Karpas-422 (cell line): ENCODE results near the gene LRRFIP1. TPM values are rescaled to one million over a fixed set of nuclear protein-coding genes. Genes with fewer than 3 reads are reported as not detected.

Experiments
- DNase-seq: peaks from one replicate; pipeline ENCODE4 v3.0.0-alpha.2; 2015
- H2AFZ ChIP-seq: fragments of 200-600 bp; sonication (generic); 2 replicates; pipeline ENCODE4 v1.6.1; 2014; ENCODE audit warnings: antibody characterized with exemption, low read length, mixed read lengths
- H3K27ac ChIP-seq: fragments of 200-600 bp; sonication (generic); 2 replicates; pipeline ENCODE4 v1.5.1; 2014; ENCODE audit warnings: mild to moderate bottlenecking, low read length, moderate library complexity
- H3K27me3 ChIP-seq: fragments of 200-600 bp; sonication (generic); 2 replicates; pipeline ENCODE4 v1.6.1; 2014; ENCODE audit warnings: low read length, mixed read lengths
- H3K36me3 ChIP-seq: fragments of 200-600 bp; sonication (generic); 2 replicates; pipeline ENCODE4 v1.6.1; 2014; ENCODE audit warnings: low read length, mixed read lengths; ENCODE audit not compliant: insufficient read depth
- H3K4me1 ChIP-seq: fragments of 200-600 bp; sonication (generic); 2 replicates; pipeline ENCODE4 v1.6.1; 2014; ENCODE audit warnings: mild to moderate bottlenecking, low read length, mixed read lengths
- H3K4me2 ChIP-seq: fragments of 200-600 bp; sonication (generic); 2 replicates; pipeline ENCODE4 v1.6.1; 2014; ENCODE audit warnings: low read length, low read depth, mild to moderate bottlenecking; ENCODE audit not compliant: poor library complexity, severe bottlenecking
- H3K4me3 ChIP-seq: fragments of 200-600 bp; sonication (generic); 2 replicates; pipeline ENCODE4 v1.5.1; 2014; ENCODE audit warnings: mild to moderate bottlenecking, antibody characterized with exemption, low read length, mixed read lengths
- H3K79me2 ChIP-seq: fragments of 200-600 bp; sonication (generic); 2 replicates; pipeline ENCODE4 v1.6.1; 2014; ENCODE audit warnings: mild to moderate bottlenecking, low read length, mixed read lengths
- H3K9ac ChIP-seq: fragments of 200-600 bp; sonication (generic); 2 replicates; pipeline ENCODE4 v1.6.0; 2014; ENCODE audit warnings: low read length
- H3K9me2 ChIP-seq: fragments of 200-600 bp; sonication (generic), shearing (Covaris generic); replicated peaks from 2 replicates; pipeline ENCODE4 v1.6.0; 2014; ENCODE audit warnings: mild to moderate bottlenecking, low read length, moderate library complexity; ENCODE audit not compliant: insufficient read depth
- H3K9me3 ChIP-seq: fragments of 300-700, 200-600 bp; sonication (generic); 2 replicates; pipeline ENCODE4 v1.6.1; 2014; ENCODE audit warnings: low read length, mixed read lengths
- H4K20me1 ChIP-seq: fragments of 200-600 bp; sonication (generic); 2 replicates; pipeline ENCODE4 v1.6.1; 2014; ENCODE audit warnings: mild to moderate bottlenecking, antibody characterized with exemption, low read length, low read depth; ENCODE audit not compliant: insufficient read depth
- total RNA-seq: library from RNA; depleted of rRNA; stranded (reverse); fragments of >200 nt; shearing (Covaris generic); gene quantifications from 2 replicates; pipeline ENCODE4 v1.2.3, GENCODE V29; 2014; ENCODE audit warnings: low replicate concordance

LRRFIP1 gene
- total RNA-seq, 1 experiment from 2014 or later: 29.9 TPM

DNA sequence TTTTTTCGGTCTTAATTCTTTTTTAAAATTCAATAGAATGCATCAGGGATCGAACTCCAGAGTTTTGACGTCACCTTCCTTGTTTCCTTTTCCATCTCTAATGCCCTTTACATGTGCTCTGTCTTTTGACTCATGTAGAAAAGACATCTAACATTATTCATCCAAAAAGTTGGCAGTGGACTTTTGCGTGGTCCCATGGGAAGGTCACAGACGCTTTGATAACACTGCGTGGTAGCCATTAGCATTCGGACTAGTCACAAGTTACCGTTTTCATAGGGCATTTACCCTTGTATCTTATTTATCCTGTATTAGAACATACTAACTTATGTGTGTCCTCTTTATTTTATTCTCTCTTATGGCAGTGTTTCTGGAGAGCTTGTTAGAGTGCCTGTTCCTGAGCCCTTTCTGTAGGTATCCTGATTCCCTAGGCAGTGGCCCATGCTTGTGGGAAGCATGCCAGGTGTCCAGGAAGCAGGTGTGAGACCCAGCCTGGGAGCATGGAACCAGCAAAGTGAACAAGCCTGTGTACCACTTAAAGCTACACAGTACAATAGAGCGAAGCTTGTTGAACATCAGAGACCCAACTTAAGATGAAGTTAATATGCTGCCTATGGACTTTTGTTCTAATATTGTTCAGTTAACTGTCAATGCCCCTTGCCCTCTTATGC, 97.6 kb downstream of the LRRFIP1 start:
- Histone ChIP-seq H2AFZ (no peak overlapping the region), H3K79me2 (no peaks in the 10 kb centered on the region), H3K27me3 (no peaks in the 10 kb centered on the region), H3K27ac (no peak overlapping the region), H3K9me2 (no peaks in the 10 kb centered on the region), H3K4me3 (no peak overlapping the region), H3K4me2 (no peak overlapping the region), H3K9me3 (no peaks in the 10 kb centered on the region), H3K4me1 (no peaks in the 10 kb centered on the region), H3K36me3 (no peaks in the 10 kb centered on the region), H4K20me1 (peaks cover 18% of the 10 kb centered on the region; the same call in 1 of the 2 replicates), H3K9ac (no peak overlapping the region)
- no peak for DNase-seq

DNA sequence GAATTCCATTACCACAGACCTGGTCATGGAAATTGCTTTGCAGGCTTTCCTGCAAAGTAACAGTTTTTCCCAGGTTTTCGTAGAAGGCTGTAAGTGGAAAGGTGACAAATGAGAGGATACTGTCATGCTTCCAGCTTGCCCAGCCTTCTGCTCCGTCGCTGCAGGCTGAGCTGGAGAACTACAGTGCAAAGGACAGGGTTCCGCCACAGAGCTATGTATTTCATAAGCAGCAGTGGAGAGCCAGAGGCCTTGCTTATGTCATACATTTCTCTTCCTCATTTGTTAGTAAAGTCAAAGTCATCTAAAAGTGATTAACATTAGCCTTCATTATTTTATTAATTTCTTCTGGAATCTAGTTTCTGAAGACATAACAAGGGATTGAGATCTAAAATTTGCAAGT, 98.3 kb downstream of the LRRFIP1 start:
- H3K9ac ChIP-seq: no peak overlapping the region
- no peaks in the 10 kb centered on the region for H3K4me1 ChIP-seq
- H3K9me3 ChIP-seq: no peaks in the 10 kb centered on the region
- H4K20me1 ChIP-seq: peaks cover 18% of the 10 kb centered on the region; the same call in 1 of the 2 replicates
- no peak overlapping the region for H3K4me3 ChIP-seq
- H3K4me2 ChIP-seq: no peak overlapping the region
- no peaks in the 10 kb centered on the region for H3K27me3 ChIP-seq
- no peak overlapping the region for H2AFZ ChIP-seq
- DNase-seq: no peak
- no peaks in the 10 kb centered on the region for H3K79me2 ChIP-seq
- H3K27ac ChIP-seq: no peak overlapping the region
- no peaks in the 10 kb centered on the region for H3K36me3 ChIP-seq
- H3K9me2 ChIP-seq: no peaks in the 10 kb centered on the region

DNA sequence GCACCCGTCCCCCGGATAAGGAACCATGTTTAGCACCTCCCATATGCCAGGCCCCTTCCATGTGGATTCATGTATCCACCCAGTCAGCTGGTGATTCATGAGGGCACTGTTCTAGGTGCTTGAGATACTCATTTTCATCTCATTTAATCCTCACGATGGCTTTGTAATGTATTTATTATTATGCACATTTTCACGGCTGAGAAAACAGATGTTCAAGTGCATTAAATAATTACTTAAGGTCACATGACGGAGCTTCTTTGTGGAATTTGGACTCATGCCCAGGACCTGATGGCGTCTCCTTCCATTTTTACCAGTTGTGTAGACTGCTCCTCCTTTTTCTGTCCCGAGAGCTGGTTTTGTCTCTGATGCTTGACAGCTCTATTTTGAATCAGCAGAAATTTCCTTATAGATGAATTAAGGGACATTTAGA, 99.0 kb downstream of the LRRFIP1 start:
- no peak overlapping the region for H3K4me3 ChIP-seq
- H3K9me2 ChIP-seq: no peaks in the 10 kb centered on the region
- no peaks in the 10 kb centered on the region for H3K4me1 ChIP-seq
- no peak for DNase-seq
- H3K36me3 ChIP-seq: no peaks in the 10 kb centered on the region
- H3K4me2 ChIP-seq: no peak overlapping the region
- no peak overlapping the region for H3K9ac ChIP-seq
- H3K27ac ChIP-seq: no peak overlapping the region
- H3K9me3 ChIP-seq: no peaks in the 10 kb centered on the region
- no peak overlapping the region for H2AFZ ChIP-seq
- no peaks in the 10 kb centered on the region for H3K79me2 ChIP-seq
- peaks cover 13% of the 10 kb centered on the region; the same call in 1 of the 2 replicates for H4K20me1 ChIP-seq
- no peaks in the 10 kb centered on the region for H3K27me3 ChIP-seq

DNA sequence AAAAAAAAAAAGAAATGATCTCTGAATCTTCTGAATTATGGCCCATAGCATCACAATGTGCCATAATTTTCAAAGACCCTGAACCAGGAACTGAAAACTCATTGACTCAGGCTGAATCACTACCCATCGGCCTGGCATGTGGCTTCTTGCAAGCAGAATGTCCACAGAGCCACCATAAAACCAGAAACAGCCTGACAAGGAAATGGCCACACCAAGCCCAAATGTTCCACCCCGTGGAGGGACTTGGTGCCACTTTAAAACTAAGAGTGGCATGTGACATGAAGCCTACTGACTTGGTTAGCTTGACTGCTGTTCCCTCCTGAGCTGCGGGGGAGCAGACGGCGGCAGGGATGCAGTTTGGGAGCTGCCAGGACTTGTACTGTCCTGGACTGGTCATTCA, 100.0 kb downstream of the LRRFIP1 start:
- no peak overlapping the region for H3K4me2 ChIP-seq
- no peaks in the 10 kb centered on the region for H3K9me3 ChIP-seq
- H3K9me2 ChIP-seq: no peaks in the 10 kb centered on the region
- no peak for DNase-seq
- H3K4me1 ChIP-seq: no peaks in the 10 kb centered on the region
- H4K20me1 ChIP-seq: peaks cover 11% of the 10 kb centered on the region
- no peak overlapping the region for H3K27ac ChIP-seq
- no peak overlapping the region for H3K4me3 ChIP-seq
- H3K79me2 ChIP-seq: no peaks in the 10 kb centered on the region
- no peaks in the 10 kb centered on the region for H3K36me3 ChIP-seq
- H2AFZ ChIP-seq: no peak overlapping the region
- no peak overlapping the region for H3K9ac ChIP-seq
- H3K27me3 ChIP-seq: no peaks in the 10 kb centered on the region

DNA sequence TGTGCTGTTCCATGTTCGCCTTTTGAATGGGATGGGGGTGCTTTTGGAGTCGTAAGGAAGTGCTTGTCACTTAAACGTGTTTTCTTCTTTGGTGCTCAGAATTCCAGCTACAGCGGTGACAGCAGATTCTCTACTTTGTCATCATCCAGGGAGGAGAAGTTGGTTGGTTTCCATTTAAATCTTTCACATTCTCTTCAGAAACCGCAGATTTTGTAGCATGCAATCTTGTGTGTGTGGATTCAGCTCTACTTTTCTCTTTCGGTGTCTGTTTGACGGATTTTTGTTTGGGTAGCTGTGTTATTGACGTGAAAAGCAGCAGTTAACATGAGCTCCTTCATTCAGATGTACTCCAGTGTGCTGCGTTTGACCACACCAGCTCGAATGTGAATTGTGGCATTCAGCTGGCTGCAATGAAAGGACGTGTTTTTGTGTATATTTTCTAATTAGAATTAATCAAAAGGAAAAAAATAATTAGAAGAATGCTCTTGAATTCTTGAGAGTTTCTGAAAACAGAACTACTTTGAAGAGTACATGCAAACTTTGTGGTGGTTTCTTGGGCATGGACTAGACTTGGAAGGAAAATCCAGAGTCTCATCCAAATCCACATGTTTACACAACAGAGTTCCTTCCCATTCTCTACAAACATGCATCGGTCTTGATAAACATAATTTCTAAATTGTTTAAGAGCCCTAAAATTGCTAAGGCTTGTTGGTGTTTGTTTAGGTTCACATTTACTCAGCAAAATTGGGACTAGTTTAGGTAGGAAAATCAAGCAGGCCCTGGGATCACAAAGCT, 102.5 kb downstream of the LRRFIP1 start:
- H3K4me1 ChIP-seq: no peaks in the 10 kb centered on the region; the same call in 1 of the 2 replicates
- no peaks in the 10 kb centered on the region for H3K36me3 ChIP-seq
- DNase-seq: no peak
- no peaks in the 10 kb centered on the region for H3K9me2 ChIP-seq
- no peak overlapping the region for H3K9ac ChIP-seq
- H3K4me2 ChIP-seq: no peak overlapping the region
- H3K27me3 ChIP-seq: no peaks in the 10 kb centered on the region
- H3K4me3 ChIP-seq: no peak overlapping the region
- H4K20me1 ChIP-seq: peaks cover 25% of the 10 kb centered on the region
- no peaks in the 10 kb centered on the region for H3K79me2 ChIP-seq
- H3K9me3 ChIP-seq: no peaks in the 10 kb centered on the region
- H3K27ac ChIP-seq: no peak overlapping the region
- H2AFZ ChIP-seq: no peak overlapping the region

DNA sequence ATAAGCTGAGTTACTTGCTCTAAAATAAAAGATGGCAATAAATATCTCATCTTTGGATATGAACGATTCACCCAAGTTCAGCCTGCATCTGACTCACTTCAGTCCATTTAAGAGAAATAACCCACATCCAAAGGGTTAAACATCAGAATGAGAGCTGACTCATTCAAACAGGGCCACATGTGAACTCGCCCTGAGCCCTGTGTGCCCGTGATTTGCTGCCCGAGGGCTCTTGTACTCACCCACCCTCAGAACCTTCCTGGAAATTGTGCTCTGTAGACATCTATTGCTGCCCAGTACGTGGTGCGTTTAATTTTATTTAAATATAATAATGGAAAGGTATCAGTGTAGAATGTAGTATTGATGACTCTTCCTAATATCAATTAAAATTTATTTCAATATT, 104.3 kb downstream of the LRRFIP1 start:
- Histone ChIP-seq H3K4me2 (no peak overlapping the region), H2AFZ (no peak overlapping the region), H3K27me3 (no peaks in the 10 kb centered on the region), H3K9ac (no peak overlapping the region), H3K9me2 (no peaks in the 10 kb centered on the region), H3K79me2 (no peaks in the 10 kb centered on the region), H3K4me3 (no peak overlapping the region), H4K20me1 (peaks cover 30% of the 10 kb centered on the region), H3K4me1 (no peaks in the 10 kb centered on the region; the same call in 1 of the 2 replicates), H3K36me3 (no peaks in the 10 kb centered on the region), H3K9me3 (no peaks in the 10 kb centered on the region), H3K27ac (no peak overlapping the region)
- DNase-seq: no peak

DNA sequence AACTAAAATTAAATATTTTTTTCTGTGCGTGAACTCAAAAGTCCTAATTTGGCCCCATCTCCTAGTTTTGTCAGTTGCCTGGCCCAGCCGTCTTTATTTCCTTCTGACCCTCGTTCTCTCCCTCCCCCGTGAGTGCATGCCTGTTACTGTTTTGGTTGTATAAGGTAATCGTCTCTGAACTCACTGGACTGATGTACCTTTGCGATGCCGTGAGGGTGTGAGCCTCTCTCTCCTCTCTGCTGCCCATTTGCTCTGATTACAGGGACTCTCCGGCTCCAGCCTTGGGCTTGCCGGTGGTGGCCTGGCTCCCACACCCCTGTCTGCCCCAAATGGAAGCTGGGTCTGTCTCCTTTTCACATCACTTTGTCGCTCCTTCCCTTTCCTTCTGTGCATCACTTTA, 104.7 kb downstream of the LRRFIP1 start:
- Histone ChIP-seq H2AFZ (no peak overlapping the region), H3K27me3 (no peaks in the 10 kb centered on the region), H3K79me2 (no peaks in the 10 kb centered on the region), H4K20me1 (peaks cover 30% of the 10 kb centered on the region), H3K4me1 (no peaks in the 10 kb centered on the region; the same call in 1 of the 2 replicates), H3K4me2 (no peak overlapping the region), H3K36me3 (no peaks in the 10 kb centered on the region), H3K27ac (no peak overlapping the region), H3K9ac (no peak overlapping the region), H3K9me2 (no peaks in the 10 kb centered on the region), H3K9me3 (no peaks in the 10 kb centered on the region), H3K4me3 (no peak overlapping the region)
- no peak for DNase-seq

DNA sequence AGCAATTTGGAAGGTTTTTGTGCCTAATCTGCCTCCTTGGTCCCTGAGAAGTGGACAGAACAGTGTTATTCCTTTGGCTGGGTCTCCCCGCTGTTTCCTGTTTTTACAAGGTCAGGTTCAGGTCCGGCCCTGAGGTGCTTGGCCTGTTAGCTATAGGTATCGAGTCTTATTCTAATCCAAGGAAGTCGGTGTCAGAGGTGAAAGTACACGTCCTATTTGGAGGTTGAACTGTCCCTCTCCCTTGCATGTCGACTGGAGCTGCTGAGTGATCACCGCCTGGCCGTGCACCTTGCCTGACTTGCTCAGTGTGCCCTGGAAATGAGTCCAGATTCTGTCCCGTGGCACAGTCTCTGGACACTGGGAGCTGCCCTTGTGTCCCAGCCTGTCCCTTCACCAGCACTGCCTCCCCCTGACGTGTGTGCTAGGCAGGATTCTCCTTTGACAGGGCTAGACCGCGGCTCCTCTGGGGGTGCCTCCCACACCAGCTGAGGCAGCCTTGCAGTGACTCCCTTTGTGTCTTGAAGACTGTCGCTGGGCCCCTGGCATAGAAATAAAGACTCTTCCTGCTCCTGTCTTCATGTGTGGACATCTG, 105.5 kb downstream of the LRRFIP1 start:
- Histone ChIP-seq H3K4me3 (no peak overlapping the region), H3K4me1 (no peaks in the 10 kb centered on the region; the same call in 1 of the 2 replicates), H2AFZ (no peak overlapping the region), H3K36me3 (no peaks in the 10 kb centered on the region), H3K4me2 (no peak overlapping the region), H4K20me1 (peaks cover 36% of the 10 kb centered on the region), H3K27ac (no peak overlapping the region), H3K27me3 (no peaks in the 10 kb centered on the region), H3K9ac (no peak overlapping the region), H3K9me3 (no peaks in the 10 kb centered on the region), H3K79me2 (no peaks in the 10 kb centered on the region), H3K9me2 (no peaks in the 10 kb centered on the region)
- DNase-seq: no peak
